HUES6 (cell line): ENCODE results near the gene ZFP3.

Experiments
- H3K27ac ChIP-seq: 2 replicates; pipeline ENCODE4 v1.7.0; 2013; ENCODE audit warnings: low read depth, mild to moderate bottlenecking, low read length, inconsistent platforms
- H3K27me3 ChIP-seq: 2 replicates; pipeline ENCODE4 v1.6.1; 2013; ENCODE audit warnings: low read length; ENCODE audit not compliant: control insufficient read depth, insufficient read depth
- H3K36me3 ChIP-seq: 2 replicates; pipeline ENCODE4 v1.6.1; 2013; ENCODE audit warnings: low read length; ENCODE audit not compliant: control insufficient read depth, insufficient read depth
- H3K4me1 ChIP-seq: 2 replicates; pipeline ENCODE4 v1.6.1; 2013; ENCODE audit warnings: low read length; ENCODE audit not compliant: control insufficient read depth, insufficient read depth
- H3K4me3 ChIP-seq: 2 replicates; pipeline ENCODE4 v1.5.1; 2013; ENCODE audit warnings: low read depth, low read length
- H3K9ac ChIP-seq: one replicate; pipeline ENCODE4 v1.6.1; 2013; ENCODE audit warnings: mild to moderate bottlenecking, low read length
- H3K9me3 ChIP-seq: 2 replicates; pipeline ENCODE4 v1.6.1; 2013; ENCODE audit warnings: low read depth, low read length; ENCODE audit not compliant: control insufficient read depth, insufficient read depth

Gene ZFP3

GRCh38 chr17:5080591-5080990 is 2.3 kb downstream of the ZFP3 start:
- Histone ChIP-seq H3K9ac (no peak overlapping the region), H3K36me3 (no peaks in the 10 kb centered on the region), H3K27me3 (peaks cover 8% of the 10 kb centered on the region; the same call in 1 of the 2 replicates), H3K9me3 (peaks cover 7% of the 10 kb centered on the region), H3K4me1 (peaks cover 3% of the 10 kb centered on the region; the same call in 1 of the 2 replicates), H3K4me3 (no peak overlapping the region), H3K27ac (no peak overlapping the region)

- Histone ChIP-seq H3K27ac (no peak overlapping the region), H3K4me3 (no peak overlapping the region), H3K4me1 (no peaks in the 10 kb centered on the region), H3K36me3 (peaks cover 4% of the 10 kb centered on the region; the same call in 1 of the 2 replicates), H3K9me3 (peaks cover 82% of the 10 kb centered on the region), H3K9ac (no peak overlapping the region), H3K27me3 (peaks cover 12% of the 10 kb centered on the region; the same call in 1 of the 2 replicates)
Measured at GRCh38 chr17:5092218-5093010, 14.1 kb downstream of the ZFP3 start.

DNA sequence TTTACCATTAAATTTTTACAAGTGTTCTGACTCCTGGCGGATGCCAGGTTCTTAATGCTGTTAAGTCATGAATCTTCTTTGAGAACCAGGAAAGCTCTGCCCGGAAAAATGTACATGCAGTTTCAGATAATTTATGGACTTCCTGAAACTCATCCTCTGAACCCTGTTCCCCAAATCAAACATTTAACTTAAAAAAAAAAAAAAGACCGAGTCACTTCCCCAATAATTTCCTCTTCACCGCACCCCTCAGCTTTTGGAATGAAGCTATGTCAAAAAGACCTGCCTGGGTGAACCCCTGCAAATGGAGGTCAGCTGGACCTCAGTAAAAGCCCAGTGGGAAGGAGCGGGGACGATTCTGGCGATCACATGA is 18.4 kb downstream of the ZFP3 start:
- Histone ChIP-seq H3K4me3 (peak overlapping the region; percentile 71), H3K36me3 (peaks cover 4% of the 10 kb centered on the region; the same call in 1 of the 2 replicates), H3K9me3 (peaks cover 52% of the 10 kb centered on the region), H3K27ac (no peak overlapping the region), H3K4me1 (no peaks in the 10 kb centered on the region), H3K27me3 (peaks cover 13% of the 10 kb centered on the region; the same call in 1 of the 2 replicates), H3K9ac (peak overlapping the region; percentile 64)

DNA sequence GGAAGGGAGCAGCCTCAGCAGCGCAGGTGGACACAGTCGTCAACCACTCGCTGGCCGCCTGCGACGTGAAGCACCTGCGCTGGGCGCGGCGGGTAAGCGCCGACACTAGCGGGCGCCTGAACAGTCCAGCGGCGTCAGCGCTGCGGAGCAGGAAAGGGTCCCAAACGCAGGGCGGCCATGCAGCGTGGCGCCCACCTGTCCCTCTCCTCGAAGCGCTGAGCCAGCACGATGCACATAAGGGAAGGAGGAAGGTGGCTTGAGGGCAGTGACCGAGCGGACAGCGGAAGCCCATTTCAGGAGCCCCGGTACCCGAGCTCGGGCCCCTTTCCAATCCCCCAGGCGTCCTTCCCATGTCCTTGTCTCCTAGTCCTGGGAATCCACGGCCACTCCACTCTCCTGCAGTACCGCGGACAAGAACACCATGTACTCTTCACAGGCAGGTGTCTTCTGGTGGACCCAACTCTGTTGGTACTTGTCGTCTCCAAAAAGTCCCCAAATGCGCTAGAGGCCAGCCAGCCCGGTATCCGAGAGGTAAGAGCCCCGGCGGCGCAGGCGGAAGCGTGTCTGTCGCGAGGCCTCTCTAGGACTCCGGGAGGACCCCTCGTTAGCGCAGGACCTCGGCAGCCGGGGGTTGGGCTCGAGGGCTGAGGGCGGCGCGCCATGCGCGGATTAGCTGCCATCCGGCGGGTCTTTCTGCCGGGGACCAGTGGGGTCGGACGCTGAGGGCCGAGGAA is 19.0 kb downstream of the ZFP3 start:
- no peak overlapping the region for H3K27ac ChIP-seq
- no peaks in the 10 kb centered on the region for H3K36me3 ChIP-seq
- H3K4me3 ChIP-seq, result peak overlapping the region; percentile 71
- no peaks in the 10 kb centered on the region for H3K4me1 ChIP-seq
- H3K9ac ChIP-seq, result peak overlapping the region; percentile 64
- H3K9me3 ChIP-seq, result peaks cover 46% of the 10 kb centered on the region
- H3K27me3 ChIP-seq, result peaks cover 13% of the 10 kb centered on the region; the same call in 1 of the 2 replicates

DNA sequence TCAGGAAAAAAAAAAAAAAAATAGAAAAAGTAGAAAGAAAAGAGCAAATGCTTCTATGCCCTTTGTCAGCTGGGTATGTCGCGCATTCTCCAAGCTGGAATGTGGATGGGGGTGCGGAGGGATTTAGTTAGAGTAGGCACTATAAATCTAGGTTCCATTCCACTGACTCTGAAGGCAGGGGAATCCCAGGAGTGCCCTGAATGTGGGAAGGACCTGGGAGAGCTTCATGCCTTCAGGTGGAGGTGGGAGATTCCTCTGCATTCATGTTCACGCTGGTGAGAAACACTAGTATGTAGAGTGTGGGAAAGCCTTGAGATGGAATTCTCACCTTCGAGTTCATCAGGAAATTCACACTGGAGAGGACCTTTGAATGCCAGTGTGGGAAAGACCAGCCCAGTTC is 21.0 kb downstream of the ZFP3 start:
- peaks cover 26% of the 10 kb centered on the region for H3K9me3 ChIP-seq
- no peak overlapping the region for H3K4me3 ChIP-seq
- no peaks in the 10 kb centered on the region for H3K4me1 ChIP-seq
- H3K36me3 ChIP-seq, result peaks cover 6% of the 10 kb centered on the region; the same call in 1 of the 2 replicates
- H3K9ac ChIP-seq, result no peak overlapping the region
- H3K27ac ChIP-seq, result no peak overlapping the region
- peaks cover 13% of the 10 kb centered on the region; the same call in 1 of the 2 replicates for H3K27me3 ChIP-seq

- Histone ChIP-seq H3K9me3 (peaks cover 17% of the 10 kb centered on the region), H3K9ac (no peak overlapping the region), H3K27ac (no peak overlapping the region)
Measured at GRCh38 chr17:5100832-5101231, 22.6 kb downstream of the ZFP3 start.

GRCh38 chr17:5110816-5111215 is 32.5 kb downstream of the ZFP3 start:
- H3K27ac ChIP-seq, result no peak overlapping the region; the same call in 1 of the 2 replicates
- H3K9me3 ChIP-seq, result peaks cover 4% of the 10 kb centered on the region; the same call in 1 of the 2 replicates
- peaks cover 45% of the 10 kb centered on the region for H3K36me3 ChIP-seq
- peak overlapping the region; percentile 91 for H3K9ac ChIP-seq
- peak overlapping the region; percentile 86 for H3K4me3 ChIP-seq
- peaks cover 5% of the 10 kb centered on the region; the same call in 1 of the 2 replicates for H3K4me1 ChIP-seq
- H3K27me3 ChIP-seq, result peaks cover 5% of the 10 kb centered on the region; the same call in 1 of the 2 replicates

More at GRCh38 chr17:5100832-5101231, 22.6 kb downstream of the ZFP3 start:
- H3K4me3 ChIP-seq, result no peak overlapping the region
- H3K27me3 ChIP-seq, result peaks cover 13% of the 10 kb centered on the region; the same call in 1 of the 2 replicates
- H3K36me3 ChIP-seq, result peaks cover 12% of the 10 kb centered on the region
- H3K4me1 ChIP-seq, result no peaks in the 10 kb centered on the region

GRCh38 chr17:5111402-5112204 is 33.3 kb downstream of the ZFP3 start, which contains the start of gene ZNF232:
Gene ZNF232, minus strand, starts transcription at chr17:5111878. Its CDS starts 56 bp downstream, at chr17:5111822.
- Histone ChIP-seq H3K4me3 (peak within 1 kb of the TSS; percentile 86), H3K9ac (peak within 1 kb of the TSS; percentile 91), H3K36me3 (peaks cover 37% of the 10 kb centered on the region), H3K27ac (peak within 1 kb of the TSS; percentile 66; the same call in 1 of the 2 replicates), H3K27me3 (peaks cover 8% of the 10 kb centered on the region; the same call in 1 of the 2 replicates), H3K9me3 (no peaks in the 10 kb centered on the region), H3K4me1 (peaks cover 5% of the 10 kb centered on the region; the same call in 1 of the 2 replicates)

DNA sequence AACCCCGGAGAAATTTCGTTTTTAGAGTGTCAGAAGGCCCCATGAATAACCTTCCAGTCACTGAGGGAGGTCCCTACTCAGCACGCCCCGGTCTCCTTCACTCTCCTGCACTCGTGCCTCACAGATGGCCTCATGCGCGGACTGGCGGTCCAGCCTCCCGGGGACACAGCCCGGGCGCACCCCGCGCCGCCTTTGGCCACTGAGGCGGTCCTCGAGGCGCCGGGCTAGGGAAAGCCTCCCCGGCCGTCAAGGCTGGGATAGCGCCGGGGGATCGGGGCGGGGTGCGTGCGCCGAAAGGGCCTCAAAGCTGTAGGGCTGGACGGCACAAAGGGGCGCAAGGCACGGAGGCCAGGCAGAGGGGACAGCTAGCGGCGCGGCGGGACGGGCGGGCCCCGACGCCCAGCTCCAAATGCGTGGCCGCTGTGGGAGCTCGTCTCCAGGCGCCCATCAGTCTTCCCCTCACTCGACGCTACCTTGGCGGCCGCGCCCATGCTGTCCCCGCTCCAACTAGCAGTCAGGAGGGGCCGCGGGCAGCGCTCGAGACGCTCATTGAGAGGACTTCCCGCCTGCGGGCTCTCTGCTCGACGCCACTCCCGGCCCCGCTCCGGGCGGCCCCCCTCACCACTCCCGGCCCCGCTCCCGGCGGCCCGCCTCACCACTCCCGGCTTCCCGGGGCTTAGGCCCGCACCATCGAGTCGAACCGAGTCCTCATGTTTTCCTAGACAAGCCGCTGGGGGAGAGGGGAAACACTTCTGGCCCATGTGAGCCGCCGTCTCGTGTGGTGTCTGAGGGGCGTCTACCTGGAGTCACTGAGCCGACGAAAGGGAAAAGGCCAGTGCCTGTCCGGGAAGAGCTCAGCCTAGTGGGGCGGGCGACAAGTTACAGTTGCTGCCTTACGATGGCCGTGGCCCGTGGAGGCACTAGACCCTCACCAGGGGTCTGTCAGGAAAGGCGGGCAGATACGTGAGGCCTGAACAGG is 37.7 kb downstream of the ZFP3 start, which contains the start of gene USP6:
Gene USP6 (plus strand): TSS at position 360 of the 979 bp plus-strand sequence. CDS start 14,336 bp downstream, outside the sequence.
- Histone ChIP-seq H3K9me3 (no peaks in the 10 kb centered on the region), H3K27ac (no peak within 1 kb of the TSS; the same call in 1 of the 2 replicates), H3K27me3 (peaks cover 8% of the 10 kb centered on the region; the same call in 1 of the 2 replicates), H3K4me1 (no peaks in the 10 kb centered on the region; the same call in 1 of the 2 replicates), H3K4me3 (peak within 1 kb of the TSS; percentile 61), H3K36me3 (peaks cover 12% of the 10 kb centered on the region), H3K9ac (peak within 1 kb of the TSS; percentile 70)
